ENCODE measurements around the gene TSPYL4. TPM values are rescaled to one million over a fixed set of nuclear protein-coding genes. Genes with fewer than 3 reads are reported as not detected.

The TSPYL4 gene
- polyA plus RNA-seq, 1 donor from 2014 or later: 97.2 TPM

DNA sequence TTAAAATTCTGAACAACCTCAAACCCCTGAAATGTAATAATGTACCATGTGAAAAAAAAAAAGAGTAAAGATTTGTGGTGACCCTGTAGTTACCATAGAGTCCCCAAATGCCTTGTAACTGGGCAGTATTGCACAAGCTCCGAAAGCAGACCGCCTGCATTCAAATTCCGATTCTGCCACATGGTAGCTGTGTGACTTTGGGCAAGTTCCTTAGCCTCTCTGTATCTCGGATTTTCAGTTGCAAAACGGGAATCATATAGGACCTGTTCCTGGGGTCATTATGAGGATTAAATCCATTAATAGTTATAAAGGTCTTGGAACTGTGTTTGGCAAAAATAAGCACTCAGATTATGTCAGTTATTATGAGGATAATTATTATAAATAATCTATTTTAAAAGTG lies 43.6 kb downstream of the TSPYL4 start:
- H3K4me3 ChIP-seq (ENCODE audit: low read length): no peak overlapping the region
- H3K9me2 ChIP-seq (ENCODE audit: insufficient read depth, low read length): no peaks in the 10 kb centered on the region
- no peaks in the 10 kb centered on the region for H3K9me3 ChIP-seq (ENCODE audit: low read length)
- H3K79me2 ChIP-seq (replicated peaks; ENCODE audit: insufficient read depth, low read length): no peaks in the 10 kb centered on the region
- no peak for TF ChIP-seq RAD21 (conservative IDR thresholded peaks at IDR 0.05)
- TF ChIP-seq REST (IDR thresholded peaks at IDR 0.05; ENCODE audit: borderline replicate concordance): no peak
- no peak for TF ChIP-seq POLR2AphosphoS5 (IDR thresholded peaks at IDR 0.05)
- TF ChIP-seq EP300 (conservative IDR thresholded peaks at IDR 0.05; ENCODE audit: poor library complexity, severe bottlenecking): no peak
- TF ChIP-seq MXI1 (conservative IDR thresholded peaks at IDR 0.05; ENCODE audit: poor library complexity, severe bottlenecking): no peak
- TF ChIP-seq SMC3 (conservative IDR thresholded peaks at IDR 0.05; ENCODE audit: poor library complexity): no peak
- no peak for TF ChIP-seq EZH2 (IDR thresholded peaks at IDR 0.05; ENCODE audit: borderline replicate concordance, insufficient read depth, low read length, poor library complexity, severe bottlenecking)
- TF ChIP-seq, protein P1, sequence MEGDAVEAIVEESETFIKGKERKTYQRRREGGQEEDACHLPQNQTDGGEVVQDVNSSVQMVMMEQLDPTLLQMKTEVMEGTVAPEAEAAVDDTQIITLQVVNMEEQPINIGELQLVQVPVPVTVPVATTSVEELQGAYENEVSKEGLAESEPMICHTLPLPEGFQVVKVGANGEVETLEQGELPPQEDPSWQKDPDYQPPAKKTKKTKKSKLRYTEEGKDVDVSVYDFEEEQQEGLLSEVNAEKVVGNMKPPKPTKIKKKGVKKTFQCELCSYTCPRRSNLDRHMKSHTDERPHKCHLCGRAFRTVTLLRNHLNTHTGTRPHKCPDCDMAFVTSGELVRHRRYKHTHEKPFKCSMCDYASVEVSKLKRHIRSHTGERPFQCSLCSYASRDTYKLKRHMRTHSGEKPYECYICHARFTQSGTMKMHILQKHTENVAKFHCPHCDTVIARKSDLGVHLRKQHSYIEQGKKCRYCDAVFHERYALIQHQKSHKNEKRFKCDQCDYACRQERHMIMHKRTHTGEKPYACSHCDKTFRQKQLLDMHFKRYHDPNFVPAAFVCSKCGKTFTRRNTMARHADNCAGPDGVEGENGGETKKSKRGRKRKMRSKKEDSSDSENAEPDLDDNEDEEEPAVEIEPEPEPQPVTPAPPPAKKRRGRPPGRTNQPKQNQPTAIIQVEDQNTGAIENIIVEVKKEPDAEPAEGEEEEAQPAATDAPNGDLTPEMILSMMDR (IDR thresholded peaks at IDR 0.05; ENCODE audit: poor library complexity, severe bottlenecking): no peak
- TF ChIP-seq TAF1 (IDR thresholded peaks at IDR 0.05; ENCODE audit: low read depth): no peak
- no peak overlapping the region for H2AFZ ChIP-seq (ENCODE audit: low read depth, low read length)
- no peak overlapping the region for H3K27ac ChIP-seq (ENCODE audit: low read length)
- no peaks in the 10 kb centered on the region for H4K20me1 ChIP-seq (ENCODE audit: insufficient read depth)
- no peak overlapping the region for H3K9ac ChIP-seq (ENCODE audit: low read length)
- no peaks in the 10 kb centered on the region for H3K27me3 ChIP-seq (ENCODE audit: insufficient read depth, low read depth, low read length)
- no peak overlapping the region for H3K4me2 ChIP-seq (ENCODE audit: low read length)
- no peaks in the 10 kb centered on the region for H3F3A ChIP-seq (ENCODE audit: insufficient read depth, low read length, poor library complexity, severe bottlenecking)
- H3K36me3 ChIP-seq (ENCODE audit: insufficient read depth, low read length): no peaks in the 10 kb centered on the region

- no peaks in the 10 kb centered on the region for H3K9me3 ChIP-seq (ENCODE audit: low read length)
- H3K9ac ChIP-seq (ENCODE audit: low read length): no peak overlapping the region
- no peaks in the 10 kb centered on the region for H3K36me3 ChIP-seq (ENCODE audit: insufficient read depth, low read length)
- no peaks in the 10 kb centered on the region for H3F3A ChIP-seq (ENCODE audit: insufficient read depth, low read length, poor library complexity, severe bottlenecking)
- H3K79me2 ChIP-seq (replicated peaks; ENCODE audit: insufficient read depth, low read length): no peaks in the 10 kb centered on the region
- H3K4me2 ChIP-seq (ENCODE audit: low read length): no peak overlapping the region
- H3K9me2 ChIP-seq (ENCODE audit: insufficient read depth, low read length): no peaks in the 10 kb centered on the region
- no peaks in the 10 kb centered on the region for H3K27me3 ChIP-seq (ENCODE audit: insufficient read depth, low read depth, low read length)
- TF ChIP-seq, protein P1 (IDR thresholded peaks at IDR 0.05; ENCODE audit: poor library complexity, severe bottlenecking): no peak
- no peak for TF ChIP-seq MXI1 (conservative IDR thresholded peaks at IDR 0.05; ENCODE audit: poor library complexity, severe bottlenecking)
- no peak for TF ChIP-seq EP300 (conservative IDR thresholded peaks at IDR 0.05; ENCODE audit: poor library complexity, severe bottlenecking)
- no peak for TF ChIP-seq POLR2AphosphoS5 (IDR thresholded peaks at IDR 0.05)
- no peak for TF ChIP-seq REST (IDR thresholded peaks at IDR 0.05; ENCODE audit: borderline replicate concordance)
- no peak for TF ChIP-seq TAF1 (IDR thresholded peaks at IDR 0.05; ENCODE audit: low read depth)
- no peak for TF ChIP-seq EZH2 (IDR thresholded peaks at IDR 0.05; ENCODE audit: borderline replicate concordance, insufficient read depth, low read length, poor library complexity, severe bottlenecking)
- TF ChIP-seq RAD21 (conservative IDR thresholded peaks at IDR 0.05): no peak
- no peak for TF ChIP-seq SMC3 (conservative IDR thresholded peaks at IDR 0.05; ENCODE audit: poor library complexity)
- H3K4me3 ChIP-seq (ENCODE audit: low read length): no peak overlapping the region
- H3K27ac ChIP-seq (ENCODE audit: low read length): no peak overlapping the region
- no peaks in the 10 kb centered on the region for H4K20me1 ChIP-seq (ENCODE audit: insufficient read depth)
- no peak overlapping the region for H2AFZ ChIP-seq (ENCODE audit: low read depth, low read length)
These were observed 45.7 kb downstream of the TSPYL4 start for GRCh38 chr6:116208056-116208785.

Measured in neural cell (in vitro differentiated cells).